ENCODE data around the gene MAOB. TPM values are rescaled to one million over a fixed set of nuclear protein-coding genes. Genes with fewer than 3 reads are reported as not detected.

MAOB gene
- total RNA-seq, 2 donors from 2014 or later, result 24.6 to 40.6 TPM

- Histone ChIP-seq H3K4me3 (no peak overlapping the region), H3K27ac (no peak overlapping the region), H3K4me1 (ENCODE audit: control insufficient read depth in 1 of 2, low read depth in 2 of 2) (peaks cover 0 to 5% of the 10 kb centered on the region in 2 donors), H3K27me3 (replicated peaks; ENCODE audit: insufficient read depth) (no peaks in the 10 kb centered on the region), H3K36me3 (no peaks in the 10 kb centered on the region), H3K9me3 (no peaks in the 10 kb centered on the region)
- no peak for DNase-seq (ENCODE audit: low spot score)
- ATAC-seq (ENCODE audit: insufficient number of reproducible peaks, low FRiP score, low read depth), result no peak
- no peak for TF ChIP-seq CTCF (IDR thresholded peaks at IDR 0.05)
These were observed 35.7 kb downstream of the MAOB start for GRCh38 chrX:43846558-43846957.

- no peaks in the 10 kb centered on the region for H3K9me3 ChIP-seq
- H3K4me1 ChIP-seq (ENCODE audit: control insufficient read depth in 1 of 2, low read depth in 2 of 2), result peaks cover 0 to 5% of the 10 kb centered on the region in 2 donors
- ATAC-seq (ENCODE audit: insufficient number of reproducible peaks, low FRiP score, low read depth) (no peak), DNase-seq (ENCODE audit: low spot score) (no peak)
- no peak for TF ChIP-seq CTCF (IDR thresholded peaks at IDR 0.05)
- no peak overlapping the region for H3K4me3 ChIP-seq
- H3K36me3 ChIP-seq, result no peaks in the 10 kb centered on the region
- H3K27ac ChIP-seq, result no peak overlapping the region
- no peaks in the 10 kb centered on the region for H3K27me3 ChIP-seq (replicated peaks; ENCODE audit: insufficient read depth)
These were observed 36.5 kb downstream of the MAOB start for GRCh38 chrX:43845776-43846175.

- Histone ChIP-seq H3K27ac (no peak overlapping the region), H3K4me1 (ENCODE audit: control insufficient read depth in 1 of 2, low read depth in 2 of 2) (peaks cover 0 to 4% of the 10 kb centered on the region in 2 donors), H3K27me3 (replicated peaks; ENCODE audit: insufficient read depth) (no peaks in the 10 kb centered on the region), H3K4me3 (no peak overlapping the region), H3K36me3 (no peaks in the 10 kb centered on the region), H3K9me3 (no peaks in the 10 kb centered on the region)
- ATAC-seq (ENCODE audit: insufficient number of reproducible peaks, low FRiP score, low read depth), result no peak
- DNase-seq (ENCODE audit: low spot score), result no peak
- no peak for TF ChIP-seq CTCF (IDR thresholded peaks at IDR 0.05)
These were observed 42.0 kb downstream of the MAOB start for GRCh38 chrX:43840265-43840664.

- no peaks in the 10 kb centered on the region for H3K9me3 ChIP-seq
- no peak for DNase-seq (ENCODE audit: low spot score)
- no peak for ATAC-seq (ENCODE audit: insufficient number of reproducible peaks, low FRiP score, low read depth)
- H3K36me3 ChIP-seq, result no peaks in the 10 kb centered on the region
- H3K27me3 ChIP-seq (replicated peaks; ENCODE audit: insufficient read depth), result no peaks in the 10 kb centered on the region
- no peak overlapping the region for H3K4me3 ChIP-seq
- H3K27ac ChIP-seq, result no peak overlapping the region
- peak; percentile 57 for TF ChIP-seq CTCF (IDR thresholded peaks at IDR 0.05)
- H3K4me1 ChIP-seq (ENCODE audit: control insufficient read depth in 1 of 2, low read depth in 2 of 2), result peaks cover 0 to 4% of the 10 kb centered on the region in 2 donors
These were observed 45.6 kb downstream of the MAOB start for GRCh38 chrX:43836435-43837184.

GRCh38 chrX:43835559-43835958, 46.7 kb downstream of the MAOB start:
- Histone ChIP-seq H3K36me3 (no peaks in the 10 kb centered on the region), H3K4me3 (no peak overlapping the region), H3K4me1 (ENCODE audit: control insufficient read depth in 1 of 2, low read depth in 2 of 2) (peaks cover 0 to 4% of the 10 kb centered on the region in 2 donors), H3K27ac (no peak overlapping the region), H3K9me3 (no peaks in the 10 kb centered on the region), H3K27me3 (replicated peaks; ENCODE audit: insufficient read depth) (no peaks in the 10 kb centered on the region)
- DNase-seq (ENCODE audit: low spot score) (no peak), ATAC-seq (ENCODE audit: insufficient number of reproducible peaks, low FRiP score, low read depth) (no peak)
- TF ChIP-seq CTCF (IDR thresholded peaks at IDR 0.05), result no peak
